GM10266 (cell line): ENCODE results near the gene RRAS.

Experiments used
- DNase-seq: peaks from one replicate; pipeline ENCODE4 v3.0.0; 2012; ENCODE audit errors: extremely low spot score
- TF ChIP-seq, protein P1 (sequence below): IDR thresholded peaks from 2 replicates; pipeline ENCODE4 v1.5.1; 2012; ENCODE audit warnings: mild to moderate bottlenecking, low read depth; ENCODE audit not compliant: control insufficient read depth, insufficient read depth; ENCODE audit errors: missing control alignments

The RRAS gene

DNA sequence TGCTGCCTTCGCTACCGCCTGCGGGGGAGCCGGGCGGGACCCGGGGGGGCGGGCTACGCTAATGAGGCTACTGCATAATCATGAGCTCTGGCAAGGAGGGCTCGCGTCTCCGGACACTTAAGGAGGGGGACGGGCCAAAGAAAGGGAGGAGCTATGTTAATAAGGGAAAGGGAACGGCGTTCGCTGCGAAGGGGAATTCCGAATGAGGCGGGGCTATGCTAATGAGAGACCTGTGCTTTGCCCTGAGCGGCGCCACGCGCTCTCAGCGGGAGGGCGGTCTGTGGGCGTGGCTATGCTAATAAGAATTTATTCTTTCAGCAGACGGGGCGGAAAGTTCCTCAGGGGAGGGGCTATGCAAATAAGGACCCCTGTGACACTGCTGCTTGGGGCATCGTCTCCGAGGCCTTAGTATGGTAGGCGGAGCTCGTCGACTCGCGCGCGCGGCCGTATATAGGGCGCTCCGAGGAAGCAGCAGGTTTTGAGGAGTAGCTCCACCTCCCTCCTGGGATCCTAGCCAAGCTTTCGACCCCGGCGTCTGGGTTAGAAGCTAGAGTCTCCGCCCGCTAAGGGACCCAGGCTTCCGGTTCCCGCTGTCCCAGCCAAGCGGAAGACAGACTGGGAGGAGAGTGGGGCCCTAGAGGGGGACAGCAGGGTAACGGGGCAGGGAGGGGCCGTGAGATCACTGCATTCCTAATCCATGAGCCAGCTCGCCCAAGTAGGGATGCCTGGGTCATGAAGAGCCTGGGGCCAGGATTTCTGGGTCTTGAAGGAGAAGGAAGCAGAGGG is at the start of gene RRAS:
Gene RRAS, minus strand, starts transcription at position 31 of the 786 bp plus-strand sequence. CDS start 45 bp downstream, outside the sequence.
- TF ChIP-seq, protein P1, sequence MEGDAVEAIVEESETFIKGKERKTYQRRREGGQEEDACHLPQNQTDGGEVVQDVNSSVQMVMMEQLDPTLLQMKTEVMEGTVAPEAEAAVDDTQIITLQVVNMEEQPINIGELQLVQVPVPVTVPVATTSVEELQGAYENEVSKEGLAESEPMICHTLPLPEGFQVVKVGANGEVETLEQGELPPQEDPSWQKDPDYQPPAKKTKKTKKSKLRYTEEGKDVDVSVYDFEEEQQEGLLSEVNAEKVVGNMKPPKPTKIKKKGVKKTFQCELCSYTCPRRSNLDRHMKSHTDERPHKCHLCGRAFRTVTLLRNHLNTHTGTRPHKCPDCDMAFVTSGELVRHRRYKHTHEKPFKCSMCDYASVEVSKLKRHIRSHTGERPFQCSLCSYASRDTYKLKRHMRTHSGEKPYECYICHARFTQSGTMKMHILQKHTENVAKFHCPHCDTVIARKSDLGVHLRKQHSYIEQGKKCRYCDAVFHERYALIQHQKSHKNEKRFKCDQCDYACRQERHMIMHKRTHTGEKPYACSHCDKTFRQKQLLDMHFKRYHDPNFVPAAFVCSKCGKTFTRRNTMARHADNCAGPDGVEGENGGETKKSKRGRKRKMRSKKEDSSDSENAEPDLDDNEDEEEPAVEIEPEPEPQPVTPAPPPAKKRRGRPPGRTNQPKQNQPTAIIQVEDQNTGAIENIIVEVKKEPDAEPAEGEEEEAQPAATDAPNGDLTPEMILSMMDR = no peak

DNA sequence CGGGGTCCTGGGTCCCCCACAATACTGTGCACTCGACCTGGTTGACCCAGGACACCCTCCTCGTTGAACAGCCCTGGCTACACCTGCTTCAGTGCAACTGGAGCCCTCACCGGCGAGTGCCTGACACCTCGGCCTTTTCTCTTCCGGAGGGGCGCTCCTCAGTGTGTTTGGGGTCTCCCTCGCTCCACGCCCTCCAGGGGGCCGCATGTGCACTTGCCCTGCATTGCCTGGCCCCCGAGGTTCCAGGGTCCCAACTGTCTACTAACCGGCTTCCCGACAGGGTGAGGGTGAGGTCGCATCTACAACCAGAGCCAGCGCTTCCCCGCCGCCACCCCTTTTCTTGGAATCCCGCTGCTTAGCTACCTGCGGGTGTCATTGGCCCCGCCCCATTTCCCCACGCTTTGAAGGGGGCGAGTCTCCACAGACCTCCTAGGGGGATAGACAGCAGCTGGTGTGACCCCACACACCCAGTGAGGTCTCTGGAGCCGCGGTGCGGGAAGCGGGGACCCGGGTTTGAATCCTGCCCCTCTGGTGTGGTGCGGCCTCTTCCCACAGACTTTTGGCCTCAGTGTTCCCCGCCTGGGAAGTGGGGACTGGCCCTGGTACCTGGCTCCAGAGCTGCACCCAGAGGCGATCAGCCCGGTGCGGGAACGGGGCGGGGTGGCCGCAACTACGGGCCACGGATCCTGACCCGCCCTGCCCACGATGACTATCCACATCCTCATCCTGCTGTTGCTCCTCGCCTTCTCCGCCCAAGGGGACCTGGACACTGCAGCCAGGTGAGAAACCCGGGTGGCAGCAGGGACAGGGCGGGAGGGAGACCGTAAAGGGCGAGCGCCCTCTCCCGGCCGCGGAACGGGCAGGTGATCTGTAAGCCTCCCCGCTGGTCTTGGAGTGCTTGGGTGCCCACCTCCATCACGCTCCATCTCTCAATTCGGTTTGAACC is 49.5 kb upstream of the RRAS start, which contains the start of gene ADM5:
Gene ADM5, plus strand, starts transcription at position 462 of the 946 bp plus-strand sequence. Its CDS starts 244 bp downstream, at position 706.
- TF ChIP-seq, protein P1 = no peak
- DNase-seq = peak; percentile 56

More for the DNA sequence above, at the start of gene RRAS:
- DNase-seq = peak; percentile 99

DNA sequence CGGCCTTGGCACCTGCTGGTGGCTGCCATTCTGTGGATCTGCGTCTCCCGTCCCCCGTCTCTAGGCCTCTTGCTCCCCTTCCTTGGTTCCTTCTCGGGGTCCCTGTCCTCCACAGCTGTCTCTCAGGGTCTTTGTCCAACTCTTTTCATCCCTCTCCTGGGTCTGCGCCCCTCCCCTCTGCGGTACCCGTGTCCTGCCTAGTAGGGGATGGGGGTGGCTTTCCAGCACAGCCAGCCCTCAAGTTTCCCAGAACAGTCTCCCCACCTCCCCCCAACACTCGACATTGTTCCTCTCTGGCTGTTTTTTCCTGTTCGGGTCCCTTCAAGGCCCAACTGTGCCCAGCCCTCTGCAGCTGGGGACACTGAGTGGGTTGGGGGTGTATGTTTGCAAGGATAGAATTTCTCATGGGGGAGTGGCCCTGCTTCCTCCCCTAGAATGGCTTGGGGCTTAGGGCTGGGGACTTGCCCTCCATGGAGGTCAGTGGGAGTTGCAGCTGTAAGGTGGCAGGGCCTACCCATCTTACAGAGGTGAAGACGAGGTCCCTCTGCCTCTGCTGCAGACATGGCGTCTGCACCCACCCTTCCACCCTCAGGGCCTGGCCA is 48.7 kb upstream of the RRAS start:
- TF ChIP-seq, protein P1 = no peak
- DNase-seq = no peak

DNA sequence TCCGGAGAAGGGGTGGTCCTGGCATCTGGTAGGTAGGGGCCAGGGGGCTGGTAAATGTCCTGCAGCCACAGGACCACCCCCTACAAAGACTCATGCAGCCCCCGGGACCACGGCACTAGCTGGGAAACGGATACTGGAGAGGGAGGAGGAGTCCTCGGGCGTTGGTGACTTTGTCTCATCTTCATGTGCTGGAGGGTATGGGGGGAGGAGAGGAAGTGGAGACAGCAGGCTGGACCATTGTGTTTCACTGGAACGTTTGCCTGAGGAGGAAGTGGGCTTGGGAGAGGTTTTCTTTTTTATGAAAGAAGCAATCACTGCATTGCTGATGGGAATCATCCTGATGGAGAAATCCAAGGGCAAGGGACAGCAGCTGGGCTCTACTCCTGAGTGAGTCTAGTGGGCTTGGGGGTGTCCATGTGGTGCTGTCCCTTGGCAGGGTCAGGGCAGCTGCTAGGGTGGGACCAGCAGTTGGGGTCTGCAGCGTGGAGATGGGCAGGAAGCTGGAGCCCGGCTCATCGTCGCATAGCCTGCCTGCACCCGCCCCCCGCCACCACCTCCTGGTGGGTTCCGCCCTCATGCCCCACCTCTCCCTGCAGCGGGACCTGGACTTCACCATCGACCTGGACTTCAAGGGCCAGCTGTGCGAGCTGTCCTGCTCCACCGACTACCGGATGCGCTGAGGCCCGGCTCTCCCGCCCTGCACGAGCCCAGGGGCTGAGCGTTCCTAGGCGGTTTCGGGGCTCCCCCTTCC is 47.8 kb upstream of the RRAS start:
- TF ChIP-seq, protein P1 = no peak
- no peak for DNase-seq

DNA sequence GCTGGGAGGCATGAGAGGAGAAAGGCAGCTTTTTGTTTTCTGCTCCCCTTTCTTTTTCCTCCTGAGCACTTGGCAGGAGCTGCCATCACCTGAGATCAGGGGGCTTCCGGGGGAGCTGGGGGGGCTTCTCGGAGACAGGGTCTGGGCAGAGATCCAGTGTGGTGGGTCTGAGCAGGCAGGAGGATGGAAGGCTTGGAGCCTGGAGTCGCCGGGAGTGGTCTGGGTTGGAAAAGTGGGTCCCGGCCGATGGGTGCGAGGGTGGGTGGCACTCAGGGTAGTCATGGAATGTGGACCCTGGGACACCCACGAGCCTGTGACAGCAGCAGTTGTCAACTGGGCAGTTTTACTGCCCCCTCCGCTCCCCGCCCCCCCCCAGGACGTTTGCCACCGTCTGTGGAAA is 47.2 kb upstream of the RRAS start:
- DNase-seq = no peak

More for the DNA sequence above, 47.2 kb upstream of the RRAS start:
- TF ChIP-seq, protein P1 = no peak
